Common myeloid progenitor, CD34-positive (primary cell): ENCODE data around the gene GNB3.
"Not testable (repeated sequence)": the region's sequence is repeated elsewhere in the genome, so short reads cannot be mapped to it uniquely, and the experiment has no call there.

Experiments
- CTCF ChIA-PET: fragments of 350-600 bp; sonication (Branson Sonifier 250); formaldehyde crosslinking; loops from one replicate; lab custom pipeline; 2021; ENCODE audit warnings: antibody characterized with exemption; lab: Charles Lee
- POLR2A ChIA-PET: fragments of 350-600 bp; sonication (Branson Sonifier 250); formaldehyde crosslinking; loops from one replicate; lab custom pipeline; 2021; ENCODE audit warnings: antibody characterized with exemption; lab: Charles Lee
- DNase-seq, 3 donors: peaks; one replicate each; pipeline versions ENCODE4 v3.0.0 to v3.0.0-alpha.2; 2013
- H3K27ac ChIP-seq, 2 experiments: 1 replicate in 1 of 2; 2 replicates in 1 of 2; pipeline ENCODE4 v1.7.0; 2013; ENCODE audit warnings: inconsistent platforms in 2 of 2, low read length in 2 of 2, mild to moderate bottlenecking in 2 of 2, low read depth in 1 of 2, moderate library complexity in 1 of 2; ENCODE audit not compliant: severe bottlenecking in 2 of 2, insufficient read depth in 1 of 2, poor library complexity in 1 of 2
- H3K27me3 ChIP-seq, 5 experiments: replicated peaks in 2 of 5; 1 replicate in 3 of 5; 2 replicates in 2 of 5; pipeline versions ENCODE4 v1.6.1 to v1.7.0; 2013; ENCODE audit warnings: low read length in 4 of 5, mild to moderate bottlenecking in 2 of 5, moderate library complexity in 2 of 5, inconsistent platforms in 1 of 5; ENCODE audit not compliant: insufficient read depth in 5 of 5, control insufficient read depth in 4 of 5
- H3K36me3 ChIP-seq, 4 experiments: 1 replicate in 2 of 4; 2 replicates in 2 of 4; pipeline versions ENCODE4 v1.6.1 to v1.7.0; 2013; ENCODE audit warnings: low read length in 3 of 4, control low read depth in 1 of 4, mild to moderate bottlenecking in 1 of 4; ENCODE audit not compliant: control insufficient read depth in 4 of 4, insufficient read depth in 4 of 4
- H3K4me1 ChIP-seq, 4 experiments: 1 replicate in 3 of 4; 2 replicates in 1 of 4; pipeline versions ENCODE4 v1.6.1 to v1.7.1; 2013; ENCODE audit warnings: low read length in 3 of 4, mild to moderate bottlenecking in 3 of 4, control low read depth in 1 of 4, inconsistent platforms in 1 of 4, moderate library complexity in 1 of 4; ENCODE audit not compliant: control insufficient read depth in 4 of 4, insufficient read depth in 4 of 4; ENCODE audit errors: control extremely low read depth in 1 of 4
- H3K4me3 ChIP-seq, 7 experiments: 1 replicate in 4 of 7; 2 replicates in 3 of 7; pipeline versions ENCODE4 v1.5.1 to v1.7.0; 2013; ENCODE audit warnings: mild to moderate bottlenecking in 7 of 7, low read length in 6 of 7, moderate library complexity in 6 of 7, inconsistent platforms in 2 of 7, low read depth in 2 of 7, control low read depth in 1 of 7; ENCODE audit not compliant: insufficient read depth in 4 of 7, control insufficient read depth in 1 of 7; ENCODE audit errors: extremely low read depth in 1 of 7
- H3K9me3 ChIP-seq, 5 experiments: 1 replicate in 4 of 5; 2 replicates in 1 of 5; pipeline versions ENCODE4 v1.6.1 to v1.7.1; 2013; ENCODE audit warnings: low read length in 4 of 5, mild to moderate bottlenecking in 2 of 5, inconsistent platforms in 1 of 5, low read depth in 1 of 5, moderate library complexity in 1 of 5; ENCODE audit not compliant: control insufficient read depth in 4 of 5, insufficient read depth in 2 of 5; ENCODE audit errors: control extremely low read depth in 1 of 5
- WGBS: methylation state at CpG from one replicate; pipeline ENCODE4 v1.1.5; 2013; ENCODE audit not compliant: insufficient coverage; 5-methylcytosine and 5-hydroxymethylcytosine counted together

GNB3 gene

GRCh38 chr12:6863033-6863432, 22.3 kb downstream of the GNB3 start:
- 97% methylated on average over 11 of the region's 11 CpGs for WGBS
- CTCF ChIA-PET: interaction anchor here (1.0 to 8.0 kb wide), 2 partner anchors 9 to 10 kb away, joined by 3 to 85 read pairs; partner anchors contain the start of genes CDCA3 and USP5
- Histone ChIP-seq H3K4me3 (no peak overlapping the region), H3K9me3 (no peaks in the 10 kb centered on the region), H3K4me1 (peaks cover 0 to 14% (median 12%) of the 10 kb centered on the region in 4 experiments), H3K27me3 (no peaks in the 10 kb centered on the region), H3K27ac (no peak overlapping the region), H3K36me3 (peaks cover 11 to 80% (median 67%) of the 10 kb centered on the region in 4 experiments)
- no peak for DNase-seq
- POLR2A ChIA-PET: interaction anchor here (0.6 kb wide), 1 partner anchor 78 kb away, joined by 4 read pairs; no protein-coding TSS in a partner anchor

GRCh38 chr12:6863586-6864321, 23.0 kb downstream of the GNB3 start:
- CTCF ChIA-PET: interaction anchor here (0.9 to 8.0 kb wide), 4 partner anchors 9 to 74 kb away, joined by 3 to 85 read pairs (median 3); partner anchors contain the start of genes CDCA3 and USP5
- Histone ChIP-seq H3K9me3 (no peaks in the 10 kb centered on the region), H3K4me3 (no peak overlapping the region), H3K4me1 (peaks cover 7 to 21% (median 19%) of the 10 kb centered on the region in 4 experiments), H3K27me3 (no peaks in the 10 kb centered on the region), H3K36me3 (peaks cover 9 to 73% (median 62%) of the 10 kb centered on the region in 4 experiments), H3K27ac (no peak overlapping the region)
- no peak for DNase-seq
- POLR2A ChIA-PET: interaction anchor here (0.6 kb wide), 1 partner anchor 77 kb away, joined by 4 read pairs; no protein-coding TSS in a partner anchor
- 99% methylated on average over 8 of the region's 16 CpGs for WGBS

- H3K4me3 ChIP-seq, POLR2A ChIA-PET, H3K27me3 ChIP-seq, DNase-seq, H3K27ac ChIP-seq, H3K9me3 ChIP-seq: not testable (repeated sequence)
- CTCF ChIA-PET: interaction anchor here (0.6 to 8.0 kb wide), 6 partner anchors 11 to 246 kb away, joined by 3 to 85 read pairs (median 3); partner anchors contain the start of genes CDCA3, MLF2 and USP5
- 96% methylated on average over 5 of the region's 5 CpGs for WGBS
- H3K4me1 ChIP-seq: peaks cover 8 to 32% (median 28%) of the 10 kb centered on the region in 4 experiments
- peaks cover 11 to 74% (median 59%) of the 10 kb centered on the region in 4 experiments for H3K36me3 ChIP-seq
Observed at GRCh38 chr12:6865307-6865706, 24.6 kb downstream of the GNB3 start.

GRCh38 chr12:6866163-6866919, 25.6 kb downstream of the GNB3 start:
- Histone ChIP-seq H3K4me1 (peaks cover 8 to 42% (median 34%) of the 10 kb centered on the region in 4 experiments), H3K27me3 (no peaks in the 10 kb centered on the region), H3K9me3 (no peaks in the 10 kb centered on the region), H3K27ac (peak overlapping the region in 1 of 2 experiments; percentile 80), H3K36me3 (peaks cover 4 to 74% (median 59%) of the 10 kb centered on the region in 4 experiments), H3K4me3 (peak overlapping the region; percentile 9 to 89 (median 66))
- WGBS: 91% methylated on average over 6 of the region's 19 CpGs
- ChIA-PET POLR2A (interaction anchor here (0.5 to 3.7 kb wide), 5 partner anchors 12 to 78 kb away, joined by 6 to 21 read pairs (median 6); partner anchors contain the start of genes C12orf57, CDCA3, RNU7-1 and USP5), CTCF (interaction anchor here (0.9 to 9.4 kb wide), 7 partner anchors 12 to 245 kb away, joined by 3 to 105 read pairs (median 3); partner anchors contain the start of genes CDCA3, LRRC23 and USP5)
- DNase-seq: no peak

- H3K4me1 ChIP-seq: peaks cover 8 to 49% (median 40%) of the 10 kb centered on the region in 4 experiments
- DNase-seq: peak; percentile 69 to 82 (median 80)
- H3K9me3 ChIP-seq: no peaks in the 10 kb centered on the region
- H3K4me3 ChIP-seq: peak overlapping the region; percentile 9 to 89 (median 66)
- CTCF ChIA-PET: interaction anchor here (1.1 to 9.4 kb wide), 7 partner anchors 13 to 95 kb away, joined by 3 to 105 read pairs (median 12); partner anchors contain the start of genes C12orf57, CDCA3, LRRC23 and RNU7-1
- H3K27ac ChIP-seq: peak overlapping the region in 1 of 2 experiments; percentile 80
- 3% methylated on average over 28 of the region's 33 CpGs for WGBS
- POLR2A ChIA-PET: interaction anchor here (0.5 to 3.7 kb wide), 6 partner anchors 12 to 81 kb away, joined by 3 to 21 read pairs (median 6); partner anchors contain the start of genes C12orf57, CDCA3, RNU7-1 and USP5
- peaks cover 4 to 72% (median 55%) of the 10 kb centered on the region in 4 experiments for H3K36me3 ChIP-seq
- H3K27me3 ChIP-seq: no peaks in the 10 kb centered on the region
Observed at GRCh38 chr12:6866920-6867412, 26.2 kb downstream of the GNB3 start.
